Measurements from ENCODE around the gene CLIC4.
A peak's percentile ranks its signal among the peaks of the same experiment; 100 is the strongest.
"Not testable (repeated sequence)": the region's sequence is repeated elsewhere in the genome, so short reads cannot be mapped to it uniquely, and the experiment has no call there.

Gene CLIC4

DNA sequence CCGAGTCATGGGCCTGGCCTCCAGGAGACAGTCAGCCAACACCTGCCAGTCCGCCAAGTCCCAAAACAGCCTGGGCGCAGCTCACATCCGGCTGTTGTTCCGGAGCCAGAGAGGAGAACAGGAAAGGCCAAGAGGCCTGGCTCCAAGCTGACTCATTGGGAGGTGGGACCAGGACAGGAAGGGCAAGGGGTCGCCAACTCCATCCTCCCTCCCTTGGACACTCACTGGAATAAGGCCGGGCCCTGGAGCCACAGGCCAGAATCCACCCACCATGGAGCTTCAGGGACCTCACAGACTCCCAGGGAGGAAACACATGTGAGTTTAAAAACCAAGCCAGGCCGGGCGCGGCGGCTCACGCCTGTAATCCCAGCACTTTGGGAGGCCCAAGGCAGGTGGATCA, 25.1 kb upstream of the CLIC4 start:
- DNase-seq = no peak

DNA sequence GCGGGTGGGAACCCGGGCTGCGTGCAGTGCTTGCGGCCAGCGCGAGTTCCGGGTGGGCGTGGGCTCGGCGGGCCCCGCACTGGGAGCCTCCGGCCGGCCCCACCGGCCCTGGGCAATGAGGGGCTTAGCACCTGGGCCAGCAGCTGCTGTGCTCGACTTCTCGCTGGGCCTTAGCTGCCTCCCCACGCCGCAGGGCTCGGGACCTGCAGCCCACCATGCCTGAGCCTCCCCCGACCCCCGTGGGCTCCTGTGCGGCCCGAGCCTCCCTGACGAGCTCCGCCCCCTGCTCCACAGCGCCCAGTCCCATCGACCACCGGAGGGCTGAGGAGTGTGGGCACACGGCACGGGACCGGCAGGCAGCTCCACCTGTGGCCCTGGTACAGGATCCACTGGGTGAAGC, 23.7 kb upstream of the CLIC4 start:
- DNase-seq = no peak

DNA sequence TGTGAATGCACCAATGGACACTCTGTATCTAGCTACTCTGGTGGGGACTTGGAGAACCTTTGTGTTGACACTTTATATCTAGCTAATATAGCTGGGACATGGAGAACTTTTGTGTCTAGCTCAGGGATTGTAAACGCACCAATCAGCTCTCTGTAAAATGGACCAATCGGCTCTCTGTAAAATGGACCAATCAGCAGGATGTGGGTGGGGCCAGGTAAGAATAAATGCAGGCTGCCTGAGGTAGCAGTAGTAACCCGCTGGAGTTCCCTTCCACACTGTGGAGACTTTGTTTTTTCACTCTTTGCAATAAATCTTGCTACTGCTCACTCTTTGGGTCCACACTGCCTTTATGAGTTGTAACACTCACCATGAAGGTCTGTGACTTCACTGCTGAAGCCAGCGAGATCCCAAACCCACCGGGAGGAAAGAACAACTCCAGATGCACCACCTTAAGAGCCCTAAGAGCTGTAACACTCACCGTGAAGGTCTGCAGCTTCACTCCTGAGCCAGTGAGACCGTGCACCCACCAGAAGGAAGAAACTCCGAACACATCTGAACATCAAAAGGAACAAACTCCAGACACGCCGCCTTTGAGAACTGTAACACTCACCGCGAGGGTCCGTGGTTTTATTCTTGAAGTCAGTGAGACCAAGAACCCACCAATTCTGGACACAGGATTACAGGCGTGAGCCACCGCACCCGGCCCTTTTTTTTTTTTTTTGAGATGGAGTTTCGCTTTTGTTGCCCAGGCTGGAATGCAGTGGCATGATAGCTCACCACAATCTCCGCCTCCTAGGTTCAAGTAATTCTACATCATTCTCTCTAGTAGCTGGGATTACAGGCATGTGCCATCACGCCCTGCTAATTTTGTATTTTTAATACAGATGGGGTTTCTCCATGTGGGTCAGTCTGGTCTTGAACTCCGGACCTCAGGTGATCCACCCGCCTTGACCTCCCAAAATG, 22.9 kb upstream of the CLIC4 start:
- not testable (repeated sequence) for DNase-seq

DNA sequence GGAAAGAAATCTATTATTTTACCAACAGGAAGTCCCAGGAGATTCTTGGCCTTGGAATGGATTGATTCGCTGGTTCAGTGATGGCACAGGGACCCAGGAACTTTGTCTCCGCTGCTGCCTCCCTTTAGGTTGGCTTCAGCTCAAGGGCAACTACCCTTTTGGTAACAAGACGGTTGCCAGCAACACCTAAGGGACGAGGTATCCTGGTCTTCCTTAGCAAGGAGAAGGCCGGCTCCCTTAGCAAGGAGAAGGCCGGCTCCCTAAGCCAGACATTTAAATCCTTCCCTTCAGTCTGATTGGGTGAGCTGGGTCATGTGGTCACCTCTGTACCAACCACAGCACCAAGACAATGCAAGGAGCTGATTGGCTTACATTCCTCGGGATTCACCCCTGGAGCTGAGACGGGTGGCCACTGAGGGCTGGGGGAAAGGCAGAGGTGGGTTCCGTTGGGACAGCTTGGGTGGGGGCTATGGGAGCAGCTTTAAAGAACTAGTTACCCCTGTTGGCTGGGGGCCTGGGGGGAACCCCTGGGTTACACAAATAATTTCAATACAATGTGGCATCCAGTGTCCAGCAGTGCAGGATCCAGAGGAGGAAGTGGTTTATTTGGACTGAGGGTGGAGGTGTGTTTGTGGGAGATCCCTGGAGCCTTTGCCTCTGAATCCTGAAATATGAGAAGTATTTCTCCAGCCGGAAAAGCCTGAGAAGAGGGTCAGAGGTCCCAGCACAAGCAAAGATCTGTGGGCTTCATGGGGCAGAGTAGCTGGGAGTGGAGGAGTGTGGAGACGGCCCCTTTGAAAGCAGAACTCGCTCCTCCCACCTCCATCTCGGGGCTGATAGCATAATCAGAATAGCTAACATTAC, 20.7 kb upstream of the CLIC4 start:
- no peak for DNase-seq

DNA sequence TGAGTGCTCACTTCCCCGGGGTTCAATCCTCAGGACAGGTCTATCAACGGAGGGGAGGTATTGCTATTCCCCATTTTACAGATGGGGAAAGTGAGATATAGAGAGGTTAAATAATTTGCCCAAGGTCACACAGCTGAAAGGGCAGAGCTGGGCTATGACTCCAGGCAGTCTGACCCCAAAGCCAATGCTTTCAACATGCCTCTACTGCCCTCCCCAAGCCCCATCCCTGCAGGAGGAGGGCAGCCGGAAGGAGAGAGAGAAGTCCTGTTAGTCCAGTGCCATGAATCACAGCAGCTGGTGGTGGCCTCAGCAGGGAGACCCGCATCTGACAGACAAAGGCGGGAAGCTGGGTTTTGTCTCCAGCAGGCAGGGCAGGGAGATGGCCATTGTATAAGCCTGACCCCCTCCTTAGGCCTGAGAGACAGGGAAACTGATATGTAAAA, 20.0 kb upstream of the CLIC4 start:
- no peak for DNase-seq

DNA sequence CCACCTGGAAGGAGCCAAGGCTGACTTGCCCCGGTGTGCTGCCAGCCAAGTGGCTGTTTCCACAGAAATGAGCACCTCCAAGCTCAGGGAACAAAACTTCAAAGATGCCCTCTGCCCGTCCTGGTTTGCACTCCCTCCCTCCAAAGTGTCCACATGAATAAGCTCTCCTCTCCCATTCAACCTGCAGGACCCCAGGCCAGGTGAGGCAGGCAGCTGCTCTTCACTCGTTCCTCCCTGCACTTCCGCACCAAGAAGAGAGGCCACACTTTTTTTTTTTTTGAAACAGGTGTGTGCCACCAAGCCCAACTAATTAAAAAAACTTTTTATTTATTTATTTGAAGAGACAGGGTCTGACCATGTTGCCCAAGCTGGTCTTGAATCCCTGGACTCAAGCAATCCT, 18.5 kb upstream of the CLIC4 start:
- no peak for DNase-seq

DNA sequence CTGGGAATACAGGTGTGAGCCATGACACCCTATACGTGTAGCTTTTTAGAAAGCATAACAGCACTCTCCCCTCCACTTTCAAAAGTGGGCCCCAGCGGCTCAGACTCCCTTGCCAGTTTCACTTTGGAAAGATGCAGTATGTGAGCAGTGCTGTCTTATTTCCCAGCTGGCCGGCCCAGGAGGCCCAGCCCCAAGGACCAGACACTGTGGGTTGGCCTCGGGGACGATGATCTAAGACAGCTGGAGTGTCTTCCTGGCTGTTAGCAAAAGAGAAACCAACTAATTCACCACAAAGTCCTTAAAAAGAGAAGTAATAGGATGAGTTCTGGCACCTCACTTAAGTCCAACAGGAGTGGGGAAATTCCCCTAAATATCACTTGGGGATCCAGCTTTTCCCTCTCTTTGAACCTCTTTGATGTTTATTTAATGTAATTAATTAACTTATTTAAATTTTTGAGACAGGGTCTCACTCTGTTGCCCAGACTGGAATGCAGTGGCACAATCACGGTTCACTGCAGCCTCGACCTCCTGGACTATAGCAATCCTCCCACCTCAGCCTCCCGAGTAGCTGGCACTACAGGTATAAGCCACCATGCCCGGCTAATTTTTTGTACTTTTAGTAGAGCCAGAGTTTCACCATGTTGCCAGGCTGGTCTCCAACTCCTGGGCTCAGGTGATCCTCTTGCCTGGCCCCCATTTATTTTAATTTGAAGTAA, 17.6 kb upstream of the CLIC4 start:
- no peak for DNase-seq

DNA sequence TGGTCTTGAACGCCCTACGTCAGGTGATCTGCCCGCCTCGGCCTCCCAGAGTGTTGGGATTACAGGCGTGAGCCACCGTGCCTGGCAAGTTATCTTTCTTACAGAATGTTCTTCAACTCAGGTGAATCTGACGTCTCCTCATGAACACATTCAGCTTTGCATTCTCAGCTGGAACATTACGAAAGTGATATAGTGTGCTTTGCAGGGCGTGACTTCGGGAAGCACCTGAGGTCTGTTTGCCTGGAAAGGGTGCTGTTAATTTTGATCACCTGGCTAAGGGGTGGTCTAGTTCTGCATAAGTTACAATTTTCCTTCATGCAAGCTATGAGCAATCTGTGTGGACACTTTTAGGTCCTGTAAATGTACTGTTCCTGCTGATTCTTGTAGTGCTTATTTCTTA, 16.3 kb upstream of the CLIC4 start:
- DNase-seq = no peak

DNA sequence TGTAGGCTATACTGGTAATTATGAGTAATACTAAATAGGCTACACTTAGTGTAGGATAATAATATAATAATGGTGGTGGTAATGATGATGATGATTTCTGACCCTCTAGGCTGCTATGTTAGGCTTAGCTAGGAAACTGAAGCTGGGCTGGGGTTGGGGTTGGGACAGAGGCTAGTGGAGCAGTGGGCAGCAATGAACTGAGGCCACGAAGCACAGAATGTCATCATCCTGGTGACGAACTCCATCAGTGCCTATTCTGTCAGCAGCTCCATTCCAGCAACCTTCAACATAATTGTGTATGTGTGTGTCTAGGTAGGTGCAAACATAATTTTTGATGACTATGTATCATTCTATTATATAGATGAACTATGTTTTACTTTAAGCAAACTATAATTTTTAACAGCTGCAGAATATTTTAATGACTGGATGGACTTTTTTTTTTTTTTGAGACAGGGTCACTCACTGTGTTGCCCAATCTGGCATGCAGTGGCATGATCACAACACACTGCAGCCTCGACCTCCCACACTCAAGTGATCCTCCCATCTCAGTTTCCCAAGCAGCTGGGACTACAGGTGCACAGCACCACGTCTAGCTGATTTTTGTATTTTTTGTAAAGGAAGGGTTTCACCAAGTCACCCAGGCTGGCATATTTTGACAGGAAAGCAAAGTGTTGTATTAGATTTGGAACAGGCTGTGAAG, 12.9 kb upstream of the CLIC4 start:
- DNase-seq = no peak

DNA sequence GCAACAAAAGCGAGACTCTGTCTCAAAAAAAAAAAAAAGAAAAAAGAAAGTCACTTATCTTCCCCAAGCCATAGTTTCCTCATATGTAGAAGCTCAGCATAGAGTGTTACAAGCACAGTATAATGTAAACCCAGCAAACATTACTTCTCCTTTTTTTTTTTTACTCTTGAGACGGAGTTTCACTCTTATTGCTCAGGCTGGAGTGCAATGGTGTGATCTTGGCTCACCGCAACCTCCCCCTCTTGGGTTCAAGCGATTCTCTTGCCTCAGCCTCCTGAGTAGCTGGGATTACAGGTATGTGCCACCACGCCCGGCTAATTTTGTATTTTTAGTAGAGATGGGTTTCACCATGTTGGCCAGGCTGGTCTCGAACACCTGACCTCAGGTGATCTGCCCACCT, 11.9 kb upstream of the CLIC4 start:
- not testable (repeated sequence) for DNase-seq

DNA sequence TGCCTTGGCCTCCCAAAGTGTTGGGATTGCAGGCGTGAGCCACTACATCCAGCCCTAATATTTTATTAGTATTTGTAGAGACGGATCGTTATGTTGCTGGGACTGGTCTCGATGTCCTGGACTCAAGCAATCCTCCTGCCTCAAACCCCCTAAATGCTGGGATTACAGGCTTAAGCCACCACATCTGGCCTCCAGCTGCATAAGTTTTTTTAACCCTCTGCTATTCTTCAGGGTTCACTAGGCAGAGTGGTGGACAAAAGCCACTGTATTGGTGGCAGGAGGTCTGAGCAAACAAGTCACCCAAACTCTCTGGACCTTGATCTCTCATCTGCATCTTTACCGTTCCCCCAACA, 10.1 kb upstream of the CLIC4 start:
- no peak for DNase-seq

DNA sequence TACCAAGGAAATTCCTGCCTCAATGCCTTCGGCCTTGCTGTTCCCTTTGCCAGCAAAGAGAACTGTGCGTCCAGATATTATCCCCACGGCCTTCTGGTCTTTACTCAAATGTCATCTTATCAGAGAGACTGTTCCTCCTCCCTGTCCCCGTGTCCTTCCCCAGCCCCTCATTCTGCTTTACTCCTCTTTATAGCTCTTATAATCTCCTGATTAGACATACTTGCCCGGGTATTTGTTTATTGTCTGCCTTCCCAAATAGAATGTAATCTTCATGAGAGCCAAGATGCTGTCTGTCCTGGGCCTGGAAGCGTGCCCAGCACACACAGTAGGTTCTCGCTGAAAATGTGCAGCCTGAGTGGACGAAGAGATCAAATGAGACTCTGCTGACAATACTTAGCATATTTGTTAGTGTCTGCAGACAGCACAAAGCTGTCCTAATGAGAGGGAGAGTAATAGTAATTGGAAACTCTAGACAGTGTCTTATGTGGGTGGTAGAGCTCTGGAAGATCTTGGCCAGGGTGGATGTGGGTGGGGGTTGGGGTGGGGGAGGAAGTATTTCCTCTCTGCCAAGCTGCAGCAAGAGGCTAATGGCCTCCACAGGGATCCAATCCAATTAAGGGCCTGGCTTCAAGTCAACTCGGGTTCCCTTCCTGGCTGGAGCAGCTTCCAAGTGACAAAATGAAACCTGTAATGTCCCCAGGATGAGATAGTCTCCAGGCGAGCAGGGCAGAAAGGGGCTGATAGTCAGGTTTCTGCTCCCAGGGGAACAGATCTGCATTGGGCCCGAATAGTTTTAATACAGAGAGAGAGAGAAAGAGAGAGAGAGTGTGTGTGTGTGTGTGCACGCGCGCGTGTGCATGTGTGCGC, 9.5 kb upstream of the CLIC4 start:
- peak; percentile 90 for DNase-seq

DNA sequence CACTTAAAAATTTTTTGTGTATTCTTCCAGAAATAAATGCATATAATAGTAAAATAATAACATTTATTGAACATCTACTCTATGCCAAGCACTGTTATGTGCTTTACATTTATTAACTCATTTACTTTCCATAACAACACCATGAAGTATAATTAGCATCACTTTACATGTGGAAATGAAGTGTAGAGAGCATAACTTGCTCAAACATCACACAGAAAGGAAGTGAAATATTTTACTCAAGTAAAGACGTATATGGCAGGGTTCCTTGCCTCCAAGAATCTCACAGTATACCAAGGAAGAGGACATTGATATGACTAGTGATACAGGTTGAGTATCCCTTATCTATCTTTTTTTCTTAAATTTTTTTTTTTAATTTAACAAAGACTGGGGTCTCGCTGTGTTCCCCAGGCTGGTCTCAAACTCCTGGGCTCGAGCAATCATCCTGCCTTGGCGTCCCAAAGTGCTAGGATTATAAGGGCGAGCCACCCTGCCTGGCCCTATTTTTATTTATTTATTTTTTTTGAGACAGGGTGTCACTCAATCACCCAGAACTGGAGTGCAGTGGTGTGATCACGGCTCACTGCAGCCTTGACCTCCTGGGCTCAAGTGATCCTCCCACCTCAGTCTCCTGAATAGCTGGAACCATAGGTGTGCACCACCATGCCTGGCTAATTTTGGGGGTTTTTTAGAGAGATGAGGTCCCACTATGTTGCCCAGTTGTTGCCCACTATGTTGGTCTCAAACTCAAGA, 7.7 kb upstream of the CLIC4 start:
- DNase-seq = no peak

DNA sequence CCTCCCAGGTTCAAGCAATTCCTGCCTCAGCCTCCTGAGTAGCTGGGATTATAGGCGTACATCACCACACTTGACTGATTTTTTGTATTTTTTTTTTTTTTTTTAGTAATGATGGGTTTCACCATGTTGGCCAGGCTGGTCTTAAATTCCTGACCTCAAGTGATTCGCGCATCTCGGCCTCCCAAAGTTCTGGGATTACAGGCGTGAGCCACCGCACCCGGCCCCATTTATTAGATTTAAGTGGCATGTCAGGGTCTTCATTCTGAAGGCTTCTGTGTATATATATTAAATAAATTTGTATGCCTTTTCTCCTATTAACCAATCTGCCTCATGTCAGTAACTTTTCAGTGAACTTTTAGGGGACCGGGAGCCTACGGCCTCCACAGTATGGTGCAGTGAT, 6.0 kb upstream of the CLIC4 start:
- DNase-seq = no peak

DNA sequence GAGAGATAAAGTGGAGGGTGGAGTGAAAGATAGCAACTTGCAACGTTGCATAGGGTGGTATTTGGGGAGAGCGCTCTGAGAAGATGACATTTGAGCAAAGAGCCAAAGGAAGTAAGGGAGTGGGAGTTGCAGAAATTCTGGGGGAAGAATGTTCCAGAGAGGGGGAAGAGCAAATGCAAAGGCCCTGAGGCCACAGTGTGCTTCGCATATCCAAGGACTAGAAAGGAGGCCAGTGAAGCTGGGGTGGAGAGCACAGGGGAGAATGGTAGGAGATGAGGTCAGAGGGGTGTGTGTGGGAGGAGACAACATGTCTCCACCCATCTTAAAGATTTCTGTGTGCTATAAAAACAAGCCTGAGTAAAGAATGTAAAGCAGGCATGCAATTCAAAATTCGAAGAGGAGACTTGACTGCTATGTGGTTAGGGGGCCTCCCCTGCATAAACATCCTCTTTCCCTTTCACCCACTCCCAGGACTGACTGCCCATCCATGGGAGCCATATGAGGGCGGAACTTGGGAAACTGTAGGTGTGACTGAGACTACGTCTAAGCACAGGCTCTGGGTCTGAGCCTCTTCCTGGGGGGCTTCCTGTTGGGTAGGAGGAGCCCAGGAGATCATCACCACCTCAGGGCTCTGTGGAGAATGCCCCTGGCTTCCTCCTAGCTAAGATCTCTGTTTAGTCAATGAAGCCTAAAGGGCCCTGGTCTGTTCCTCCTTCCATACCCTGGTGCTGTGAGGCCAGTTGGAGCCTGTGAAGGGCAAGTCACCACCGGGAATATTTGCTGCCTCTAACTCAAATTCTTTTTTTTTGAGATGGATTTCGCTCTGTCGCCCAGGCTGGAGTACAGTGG, 2.9 kb upstream of the CLIC4 start:
- no peak for DNase-seq

DNA sequence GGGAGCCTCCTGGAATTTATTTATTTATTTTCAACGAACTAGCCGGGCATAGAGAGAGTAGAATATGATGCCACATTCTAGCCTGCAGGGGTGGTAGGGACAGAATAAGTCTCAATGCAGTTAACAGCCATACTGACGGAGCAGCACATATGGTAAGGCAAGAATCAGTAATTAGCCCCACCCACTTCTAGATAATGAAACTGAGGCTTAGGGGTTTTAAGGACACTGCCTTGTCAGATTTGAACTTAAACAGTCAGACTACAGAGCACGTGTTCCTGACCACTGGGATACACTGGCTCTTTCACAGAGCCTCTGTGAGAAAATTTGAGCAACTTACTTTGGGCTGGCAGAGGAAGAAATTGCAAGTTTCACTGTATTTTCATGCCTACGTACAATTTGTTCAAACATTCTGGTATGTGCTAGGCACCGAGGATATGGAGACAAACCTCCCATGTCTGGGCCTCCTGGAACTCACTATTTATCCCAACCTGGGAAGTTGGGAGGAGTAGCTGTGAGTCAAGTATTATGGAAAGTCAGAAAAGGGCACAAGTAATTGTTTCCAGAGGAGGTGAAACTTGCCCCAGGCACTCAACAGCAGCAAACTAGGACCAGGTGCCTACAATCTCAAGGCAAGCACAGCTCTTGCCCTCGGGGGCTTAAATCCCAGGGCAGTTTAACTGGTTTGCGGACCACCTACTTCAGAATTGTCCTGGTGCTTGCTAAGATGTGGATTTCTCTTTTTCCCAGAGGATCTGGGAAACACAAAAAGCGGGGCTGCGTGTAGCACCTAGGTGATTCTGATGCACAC, 1.6 kb upstream of the CLIC4 start:
- no peak for DNase-seq

DNA sequence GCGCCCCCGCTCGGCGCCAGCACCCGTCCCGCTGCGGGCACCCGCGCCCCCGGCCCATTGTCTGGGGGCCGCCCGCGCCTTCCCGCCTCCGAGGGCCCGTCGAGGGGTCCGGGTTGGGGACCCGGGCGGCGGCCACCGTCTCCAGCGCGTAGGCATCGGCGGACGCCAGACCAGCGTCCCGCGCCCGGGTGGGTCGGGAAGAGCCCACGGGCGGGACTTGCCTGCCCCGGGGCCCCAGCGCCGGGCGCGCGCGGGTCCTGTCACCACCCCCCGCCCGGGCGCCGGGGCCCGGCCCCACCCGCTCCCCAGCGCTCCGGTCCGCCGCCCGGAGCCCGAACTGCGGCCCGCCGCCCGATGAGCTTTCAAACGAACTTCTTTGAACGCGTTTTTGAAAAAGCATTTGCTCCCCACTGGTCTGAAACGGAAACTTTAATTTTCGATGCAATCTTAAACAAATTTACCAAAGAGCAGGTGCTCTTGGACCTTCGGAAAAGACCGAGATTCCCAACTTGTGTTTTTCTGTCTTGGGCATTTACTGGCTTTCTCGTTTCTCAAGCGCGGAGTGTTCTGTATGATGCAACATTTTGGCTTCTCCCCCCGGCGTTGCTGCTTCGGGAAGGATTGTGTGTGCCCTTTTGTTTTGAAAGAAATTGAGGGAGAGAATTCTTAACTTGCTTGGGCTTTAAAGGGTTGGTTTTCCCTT, 615 bp downstream of the CLIC4 start:
- DNase-seq = no peak

Data from NCI-H2107 (cell line).